Measurements from ENCODE around the gene DSCAML1. TPM values are rescaled to one million over a fixed set of nuclear protein-coding genes. Genes with fewer than 3 reads are reported as not detected.

DSCAML1 gene
- total and polyA plus RNA-seq, 3 donors from 2014 or later, result 1.6 to 6.1 (median 3.0) TPM

DNA sequence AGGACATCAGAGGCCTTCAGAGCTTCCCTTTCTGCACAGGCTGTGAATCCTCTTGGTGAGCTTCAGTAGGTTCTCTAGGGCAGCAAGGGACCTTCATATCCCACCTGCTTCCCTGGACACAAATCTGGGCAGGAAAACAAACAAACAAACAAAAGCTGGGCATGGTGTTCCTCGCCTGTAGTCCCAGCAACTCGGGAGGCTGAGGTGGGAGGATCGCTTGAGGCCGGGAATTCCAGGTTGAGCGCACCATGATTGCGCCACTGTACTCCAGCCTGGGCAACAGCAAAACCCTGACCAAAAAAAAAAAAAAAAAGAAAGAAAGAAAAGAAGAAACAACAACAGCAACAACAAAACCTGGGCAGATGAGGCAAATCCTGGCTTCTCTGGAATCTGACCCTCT, 376.4 kb downstream of the DSCAML1 start:
- 79 to 91% methylated on average over 6 of the region's 6 CpGs for WGBS, 2 donors
- intact Hi-C loops (cut with DNase I; ENCODE audit: low total_unique reads), result no loop called here

DNA sequence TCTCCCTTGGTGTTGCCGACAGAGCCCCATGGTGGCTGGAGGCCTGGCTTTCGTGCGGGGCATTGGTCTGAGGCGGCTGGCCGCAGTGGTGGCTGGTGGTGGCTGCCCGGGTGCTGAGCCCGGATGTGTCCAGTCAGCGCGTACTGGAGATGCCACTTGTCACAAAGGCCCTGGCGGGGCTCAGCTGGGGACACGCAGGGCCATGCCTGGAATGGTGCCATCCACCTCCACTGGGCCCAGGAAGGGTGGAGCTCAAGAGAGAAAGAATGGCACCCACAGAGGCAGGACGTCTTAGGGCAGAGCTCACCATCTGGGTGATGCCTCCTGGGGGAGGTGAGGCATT, 376.9 kb downstream of the DSCAML1 start:
- intact Hi-C loops (cut with DNase I; ENCODE audit: low total_unique reads), result no loop called here
- WGBS, 2 donors, result 95% methylated on average over 12 of the region's 12 CpGs; no CpG with 5 or more reads in 1 of the 2 donors

More for the DNA sequence above, 376.4 kb downstream of the DSCAML1 start:
- no peak for TF ChIP-seq POLR2A (IDR thresholded peaks at IDR 0.05)
- TF ChIP-seq, protein P1, sequence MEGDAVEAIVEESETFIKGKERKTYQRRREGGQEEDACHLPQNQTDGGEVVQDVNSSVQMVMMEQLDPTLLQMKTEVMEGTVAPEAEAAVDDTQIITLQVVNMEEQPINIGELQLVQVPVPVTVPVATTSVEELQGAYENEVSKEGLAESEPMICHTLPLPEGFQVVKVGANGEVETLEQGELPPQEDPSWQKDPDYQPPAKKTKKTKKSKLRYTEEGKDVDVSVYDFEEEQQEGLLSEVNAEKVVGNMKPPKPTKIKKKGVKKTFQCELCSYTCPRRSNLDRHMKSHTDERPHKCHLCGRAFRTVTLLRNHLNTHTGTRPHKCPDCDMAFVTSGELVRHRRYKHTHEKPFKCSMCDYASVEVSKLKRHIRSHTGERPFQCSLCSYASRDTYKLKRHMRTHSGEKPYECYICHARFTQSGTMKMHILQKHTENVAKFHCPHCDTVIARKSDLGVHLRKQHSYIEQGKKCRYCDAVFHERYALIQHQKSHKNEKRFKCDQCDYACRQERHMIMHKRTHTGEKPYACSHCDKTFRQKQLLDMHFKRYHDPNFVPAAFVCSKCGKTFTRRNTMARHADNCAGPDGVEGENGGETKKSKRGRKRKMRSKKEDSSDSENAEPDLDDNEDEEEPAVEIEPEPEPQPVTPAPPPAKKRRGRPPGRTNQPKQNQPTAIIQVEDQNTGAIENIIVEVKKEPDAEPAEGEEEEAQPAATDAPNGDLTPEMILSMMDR (IDR thresholded peaks at IDR 0.05), result no peak
- H3K36me3 ChIP-seq (ENCODE audit: low read depth, missing control alignments), result no peaks in the 10 kb centered on the region
- no peak for DNase-seq
- H3K4me1 ChIP-seq, result no peaks in the 10 kb centered on the region
- no peak overlapping the region for H3K27ac ChIP-seq
- no peak overlapping the region for H3K4me3 ChIP-seq
- no peaks in the 10 kb centered on the region for H3K27me3 ChIP-seq
- H3K9me3 ChIP-seq, result no peaks in the 10 kb centered on the region

DNA sequence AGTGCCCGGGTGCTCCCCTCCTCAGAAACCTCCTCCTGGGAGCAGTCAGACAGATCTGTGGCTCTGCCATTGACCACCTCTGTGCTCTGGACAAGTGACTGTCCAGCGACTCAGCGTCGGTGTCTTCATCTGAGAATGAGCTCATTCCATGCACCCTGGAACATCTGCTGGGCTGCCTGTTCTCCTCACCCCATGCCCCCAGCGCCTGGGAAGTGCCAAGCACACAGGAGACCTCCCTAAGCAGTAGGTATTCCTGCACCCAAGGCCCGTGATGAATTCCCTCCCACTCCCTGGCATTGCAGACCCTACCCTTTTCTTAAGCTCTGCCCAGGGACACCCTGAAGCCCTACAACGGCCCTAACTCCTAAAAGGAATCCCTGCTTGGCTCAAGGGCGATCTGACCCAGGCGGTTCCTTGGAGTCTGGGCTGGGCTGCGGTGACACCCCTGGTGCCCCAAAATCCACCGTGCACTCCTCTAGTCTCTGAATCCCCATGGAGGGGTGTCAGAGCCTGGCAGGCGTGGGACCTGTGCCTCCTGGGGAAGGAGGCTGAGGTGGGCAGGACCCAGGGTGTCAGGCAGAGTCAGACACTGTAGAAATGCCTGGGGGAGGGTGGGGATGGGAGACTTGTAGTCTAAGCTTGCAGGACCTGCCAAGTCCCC, 377.4 kb downstream of the DSCAML1 start:
- no peaks in the 10 kb centered on the region for H3K36me3 ChIP-seq (ENCODE audit: low read depth, missing control alignments)
- H3K4me3 ChIP-seq, result no peak overlapping the region
- H3K27ac ChIP-seq, result no peak overlapping the region
- no peaks in the 10 kb centered on the region for H3K9me3 ChIP-seq
- WGBS, 2 donors, result 74 to 84% methylated on average over 3 to 12 of the region's 12 CpGs
- no peaks in the 10 kb centered on the region for H3K4me1 ChIP-seq
- DNase-seq, result no peak
- TF ChIP-seq, protein P1 (IDR thresholded peaks at IDR 0.05), result no peak
- TF ChIP-seq POLR2A (IDR thresholded peaks at IDR 0.05), result no peak
- intact Hi-C loops (cut with DNase I; ENCODE audit: low total_unique reads), result no loop called here
- H3K27me3 ChIP-seq, result no peaks in the 10 kb centered on the region

More for the DNA sequence above, 376.9 kb downstream of the DSCAML1 start:
- Histone ChIP-seq H3K4me1 (no peaks in the 10 kb centered on the region), H3K36me3 (ENCODE audit: low read depth, missing control alignments) (no peaks in the 10 kb centered on the region), H3K4me3 (no peak overlapping the region), H3K27me3 (no peaks in the 10 kb centered on the region), H3K9me3 (no peaks in the 10 kb centered on the region), H3K27ac (no peak overlapping the region)
- TF ChIP-seq, protein P1 (IDR thresholded peaks at IDR 0.05), result no peak
- TF ChIP-seq POLR2A (IDR thresholded peaks at IDR 0.05), result no peak
- no peak for DNase-seq

DNA sequence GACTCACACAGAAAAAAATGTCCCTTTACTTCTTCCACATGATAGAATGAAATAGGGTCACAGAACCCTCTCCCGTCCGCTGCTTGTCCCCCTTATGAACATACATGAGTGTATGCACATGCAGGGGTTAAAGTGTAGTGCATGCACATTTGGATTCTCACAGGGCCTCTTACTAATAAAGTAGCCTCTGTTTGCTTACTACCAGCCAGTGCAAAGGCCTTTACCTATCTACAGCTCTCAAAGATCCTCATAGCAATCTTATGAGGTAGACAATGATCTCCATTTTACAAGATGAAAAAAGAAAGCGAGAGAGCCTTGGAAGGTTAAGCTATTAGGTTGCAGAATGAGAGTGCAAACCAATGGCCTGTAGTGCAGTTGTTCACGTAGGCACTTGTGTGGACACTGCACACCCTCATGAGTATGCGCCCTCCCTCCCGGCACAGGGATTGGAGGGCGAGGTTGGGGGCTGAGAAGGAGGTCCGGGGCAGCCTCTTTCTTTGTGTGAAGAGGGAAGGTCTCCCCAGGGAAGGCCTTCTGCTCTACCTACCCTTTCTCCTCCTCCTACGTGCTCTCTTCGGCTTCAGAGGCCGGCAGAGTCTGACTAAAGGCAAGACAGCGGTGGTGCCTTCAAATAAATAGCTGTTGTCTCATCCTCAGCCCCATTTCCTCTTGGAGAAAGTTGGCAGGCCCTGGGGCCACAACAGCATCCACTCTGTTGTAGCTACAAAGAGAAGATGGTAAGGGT, 378.1 kb downstream of the DSCAML1 start:
- H3K4me1 ChIP-seq, result no peaks in the 10 kb centered on the region
- DNase-seq, result no peak
- no peaks in the 10 kb centered on the region for H3K9me3 ChIP-seq
- H3K36me3 ChIP-seq (ENCODE audit: low read depth, missing control alignments), result no peaks in the 10 kb centered on the region
- H3K27me3 ChIP-seq, result no peaks in the 10 kb centered on the region
- H3K27ac ChIP-seq, result no peak overlapping the region
- WGBS, 2 donors, result 91 to 94% methylated on average over 12 of the region's 12 CpGs
- TF ChIP-seq POLR2A (IDR thresholded peaks at IDR 0.05), result no peak
- TF ChIP-seq, protein P1 (IDR thresholded peaks at IDR 0.05), result no peak
- intact Hi-C loops (cut with DNase I; ENCODE audit: low total_unique reads), result no loop called here
- no peak overlapping the region for H3K4me3 ChIP-seq

All from testis (tissue), 3 donors.